HG03135 (cell line): Measurements from ENCODE around the gene NMRK2.
"Not testable (repeated sequence)": the region's sequence is repeated elsewhere in the genome, so short reads cannot be mapped to it uniquely, and the experiment has no call there.

Experiments
- ATAC-seq: cut with Tn5 transposase; IDR thresholded peaks from one replicate; pipeline ENCODE4 v1.9.1; 2021; ENCODE audit warnings: mild to moderate bottlenecking, moderate library complexity; ENCODE audit not compliant: unreplicated experiment

The NMRK2 gene

DNA sequence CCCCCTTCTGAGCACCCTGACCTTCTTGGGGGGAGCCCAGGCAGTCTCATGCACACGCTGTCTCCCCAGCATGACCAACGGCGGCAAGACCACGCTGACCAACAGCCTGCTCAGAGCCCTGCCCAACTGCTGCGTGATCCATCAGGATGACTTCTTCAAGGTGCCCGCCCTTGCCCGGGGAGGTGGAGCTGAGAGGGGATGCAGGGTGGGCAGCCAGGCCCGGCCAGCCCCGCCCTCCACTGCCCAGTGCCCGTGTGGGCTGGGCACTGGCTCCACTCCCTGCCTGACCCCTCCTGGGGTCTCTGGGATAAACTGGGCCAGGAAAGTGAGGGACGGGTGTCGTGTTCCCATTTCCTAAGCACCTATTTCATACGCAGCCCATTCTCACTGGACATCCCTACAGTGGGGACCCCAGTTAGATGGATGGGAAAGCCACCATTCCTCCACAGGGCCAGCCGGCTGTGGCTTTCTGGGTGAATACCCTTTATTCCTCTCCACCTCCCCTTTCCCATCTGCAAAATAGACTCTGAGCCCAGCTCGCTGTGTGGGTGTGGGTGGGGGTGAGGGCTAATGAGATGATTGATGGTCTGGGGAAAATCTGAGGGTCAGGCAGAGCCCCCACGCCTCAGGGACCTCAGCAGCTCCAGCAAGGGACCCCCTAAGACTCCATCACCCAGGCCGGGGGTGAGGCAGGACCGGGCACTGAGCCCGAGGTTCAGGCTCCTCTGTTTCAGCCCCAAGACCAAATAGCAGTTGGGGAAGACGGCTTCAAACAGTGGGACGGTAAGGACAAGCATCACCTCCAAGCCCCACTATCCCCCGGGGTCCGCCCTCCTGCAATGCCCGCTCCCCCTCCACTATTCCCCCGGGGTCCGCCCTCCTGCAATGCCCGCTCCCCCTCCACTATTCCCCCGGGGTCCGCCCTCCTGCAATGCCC lies 3.9 kb downstream of the NMRK2 start:
- ATAC-seq, result no peak

DNA sequence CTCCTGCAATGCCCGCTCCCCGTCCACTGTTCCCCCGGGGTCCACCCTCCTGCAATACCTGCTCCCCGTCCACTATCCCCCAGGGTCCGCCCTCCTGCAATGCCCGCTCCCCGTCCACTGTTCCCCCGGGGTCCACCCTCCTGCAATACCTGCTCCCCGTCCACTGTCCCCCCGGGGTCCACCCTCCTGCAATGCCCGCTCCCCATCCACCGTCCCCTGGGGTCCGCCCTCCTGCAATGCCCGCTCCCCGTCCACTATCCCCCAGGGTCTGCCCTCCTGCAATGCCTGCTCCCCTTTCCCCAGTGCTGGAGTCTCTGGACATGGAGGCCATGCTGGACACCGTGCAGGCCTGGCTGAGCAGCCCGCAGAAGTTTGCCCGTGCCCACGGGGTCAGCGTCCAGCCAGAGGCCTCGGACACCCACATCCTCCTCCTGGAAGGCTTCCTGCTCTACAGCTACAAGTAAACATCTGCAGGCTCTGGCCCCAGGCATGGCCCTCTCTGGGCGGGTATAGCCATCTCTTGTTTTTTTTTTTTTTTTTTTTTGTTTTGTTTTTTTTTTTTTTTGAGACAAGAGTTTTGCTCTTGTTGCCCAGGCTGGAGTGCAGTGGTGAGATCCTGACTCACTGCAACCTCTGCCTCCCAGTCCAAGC lies 5.6 kb downstream of the NMRK2 start:
- ATAC-seq, result not testable (repeated sequence)

DNA sequence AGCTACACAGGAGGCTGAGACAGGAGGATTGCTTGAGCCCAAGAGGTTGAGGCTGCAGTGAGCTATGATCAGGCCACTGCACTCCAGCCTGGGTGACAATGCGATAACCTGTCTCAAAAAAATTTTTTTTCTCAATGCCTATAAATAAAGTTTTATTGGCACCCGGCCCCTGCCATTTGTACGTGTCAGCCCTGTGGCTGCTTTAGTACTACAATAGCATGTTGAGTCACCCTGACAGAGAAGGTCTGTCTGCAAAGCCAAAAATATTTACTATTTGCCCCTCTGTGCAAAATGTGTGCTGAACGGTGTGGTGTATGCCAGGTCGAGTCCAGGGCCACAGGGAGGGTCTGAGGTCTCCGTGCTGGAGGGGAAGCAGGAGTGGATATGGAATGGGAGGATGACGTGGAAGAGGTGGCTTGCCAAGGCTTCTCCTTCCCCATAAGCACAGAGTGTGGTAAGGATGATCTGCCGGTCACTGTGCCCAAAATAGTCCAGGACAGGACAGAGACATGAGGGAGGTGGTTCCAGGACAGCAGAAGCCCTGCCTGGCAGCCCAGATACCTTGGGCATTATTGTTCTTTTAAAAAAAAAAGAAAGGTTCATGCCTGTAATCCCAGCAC lies 10.0 kb downstream of the NMRK2 start:
- ATAC-seq, result no peak

DNA sequence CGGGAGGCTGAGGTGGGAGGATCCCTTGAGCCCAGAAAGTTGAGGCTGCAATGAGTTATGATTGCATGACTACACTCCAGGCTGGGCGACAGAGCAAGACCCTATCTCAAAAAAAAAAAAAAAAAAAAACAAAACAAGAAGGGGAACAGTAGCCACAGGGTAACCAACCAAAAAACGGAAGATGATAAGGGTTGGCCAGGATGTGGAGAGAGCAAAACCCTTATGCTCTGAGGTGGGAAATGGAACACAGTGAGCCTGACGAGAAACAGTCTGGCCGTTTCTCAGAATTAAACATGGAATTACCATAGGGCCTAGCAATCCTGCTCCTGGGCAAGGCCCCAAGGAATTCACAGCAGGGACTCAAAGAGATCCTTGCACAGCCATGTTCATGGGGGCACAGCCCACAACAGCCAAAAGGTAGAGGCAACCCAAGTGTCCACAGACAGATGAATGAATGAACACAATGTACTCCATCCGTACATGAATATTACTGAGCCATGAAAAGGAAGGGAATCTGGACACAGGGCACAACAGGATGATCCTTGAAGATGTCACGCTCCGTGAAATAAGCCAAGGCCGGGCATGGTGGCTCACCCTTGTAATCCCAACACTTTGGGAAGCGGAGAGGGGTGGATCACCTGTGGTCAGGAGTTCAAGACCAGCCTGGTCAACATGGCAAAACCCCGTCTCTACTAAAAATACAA lies 11.3 kb downstream of the NMRK2 start:
- ATAC-seq, result no peak

DNA sequence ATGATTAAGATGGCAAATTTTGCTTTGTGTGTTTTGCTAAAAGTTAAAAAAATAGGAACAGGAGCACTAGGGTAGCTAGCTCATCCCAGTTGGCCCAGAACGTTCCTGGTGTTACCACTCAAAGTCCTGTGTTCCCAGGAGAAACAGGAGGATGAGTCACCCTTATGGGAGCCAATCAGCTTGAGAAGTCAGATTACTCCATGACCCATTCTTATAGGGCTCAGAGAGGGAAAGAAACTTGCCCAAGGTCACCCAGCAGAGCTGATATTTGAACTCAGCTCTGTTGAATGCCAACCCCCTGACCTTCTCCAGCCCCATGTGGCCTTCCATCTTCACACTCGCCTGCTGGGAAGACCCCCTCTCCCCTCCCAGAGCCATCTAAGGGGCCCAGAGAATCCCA lies 13.0 kb downstream of the NMRK2 start:
- ATAC-seq, result no peak

DNA sequence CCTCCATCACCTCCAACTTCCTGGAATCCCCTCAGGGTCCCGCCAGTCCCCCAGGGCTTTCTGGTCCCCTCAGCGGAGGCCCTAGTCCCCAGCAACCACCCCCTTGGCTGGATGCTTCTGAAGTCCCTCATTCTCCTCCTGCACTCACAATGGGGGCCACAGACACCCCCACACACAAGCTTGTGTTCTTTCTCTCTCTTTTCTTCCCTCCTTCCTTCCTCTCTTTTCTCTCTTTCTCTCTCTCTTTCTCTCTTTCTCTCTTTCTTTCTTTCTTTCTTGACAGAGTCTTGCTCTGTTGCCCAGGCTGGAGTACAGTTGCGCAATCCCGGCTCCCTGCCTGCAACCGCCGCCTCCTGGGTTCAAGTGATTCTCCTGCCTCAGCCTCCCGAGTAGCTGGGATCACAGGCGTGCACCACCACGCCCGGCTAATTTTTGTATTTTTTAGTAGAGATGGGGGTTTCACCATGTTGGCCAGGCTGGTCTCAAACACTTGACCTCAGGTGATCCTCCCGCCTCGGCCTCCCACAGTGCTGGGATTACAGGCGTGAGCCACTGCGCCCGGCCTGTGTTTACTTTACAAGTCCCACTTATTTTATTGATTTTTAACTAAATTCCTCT lies 14.6 kb downstream of the NMRK2 start:
- not testable (repeated sequence) for ATAC-seq

DNA sequence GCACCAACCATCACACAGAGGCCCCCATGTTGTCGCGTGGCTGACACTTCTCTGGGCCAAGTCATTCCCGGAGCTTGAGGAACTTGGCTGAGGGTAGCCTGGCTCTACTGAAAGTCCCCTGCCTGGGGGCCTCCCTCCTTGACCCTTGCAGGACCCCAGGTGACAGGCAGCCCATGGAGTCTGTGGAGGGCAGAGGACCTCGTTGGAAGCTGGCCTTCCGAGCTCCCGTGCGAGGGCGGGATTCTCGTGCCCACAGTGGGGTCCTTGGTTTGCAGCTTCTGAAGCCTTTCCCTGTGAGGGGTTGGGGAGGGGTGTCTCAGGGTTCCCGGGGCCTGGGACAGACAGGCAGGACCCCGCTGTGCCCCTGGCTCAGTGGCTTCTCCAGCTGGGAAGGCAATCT lies 16.4 kb downstream of the NMRK2 start:
- no peak for ATAC-seq

DNA sequence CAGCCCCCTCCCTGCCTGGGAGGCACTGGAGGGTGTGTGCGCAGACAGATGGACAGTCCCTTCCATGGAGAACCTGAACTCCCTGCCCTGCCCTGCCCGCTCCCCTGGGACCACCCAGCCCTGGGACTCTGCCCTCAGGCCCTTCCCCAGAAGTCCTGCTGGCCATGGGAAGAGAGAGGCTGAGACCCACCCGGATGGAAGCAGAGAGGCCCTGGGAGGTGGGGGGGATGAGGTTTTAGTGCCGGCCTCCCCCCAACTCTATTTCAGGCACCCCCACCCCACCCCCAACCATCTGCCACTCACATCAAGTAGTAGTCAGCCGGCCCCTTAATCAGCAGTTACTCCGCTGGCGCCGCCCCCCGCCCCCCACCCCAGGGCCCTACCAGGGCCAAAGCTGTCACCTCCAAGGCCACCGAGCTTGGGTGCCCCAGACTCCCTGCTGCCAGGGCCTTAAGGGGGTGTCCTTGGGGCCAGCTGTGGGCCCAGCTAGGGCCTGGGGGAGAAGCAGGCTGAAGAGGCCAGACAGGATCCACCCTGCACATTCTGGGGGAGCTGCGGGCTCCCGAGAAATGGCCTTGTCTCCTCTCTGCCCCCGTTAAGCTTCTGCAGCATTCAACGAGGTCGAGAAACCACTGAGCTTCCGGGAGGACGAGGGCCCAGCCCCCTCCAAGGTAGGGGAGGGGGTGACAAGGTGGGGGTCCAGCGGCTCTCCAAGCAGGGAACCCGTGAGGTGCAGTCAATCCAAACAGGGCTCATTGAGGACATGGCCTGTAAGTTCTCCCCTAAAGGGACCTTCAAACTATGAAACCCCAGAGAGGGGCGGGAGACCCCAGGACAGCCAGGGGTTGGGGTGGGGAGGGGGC lies 17.4 kb downstream of the NMRK2 start:
- ATAC-seq, result no peak

DNA sequence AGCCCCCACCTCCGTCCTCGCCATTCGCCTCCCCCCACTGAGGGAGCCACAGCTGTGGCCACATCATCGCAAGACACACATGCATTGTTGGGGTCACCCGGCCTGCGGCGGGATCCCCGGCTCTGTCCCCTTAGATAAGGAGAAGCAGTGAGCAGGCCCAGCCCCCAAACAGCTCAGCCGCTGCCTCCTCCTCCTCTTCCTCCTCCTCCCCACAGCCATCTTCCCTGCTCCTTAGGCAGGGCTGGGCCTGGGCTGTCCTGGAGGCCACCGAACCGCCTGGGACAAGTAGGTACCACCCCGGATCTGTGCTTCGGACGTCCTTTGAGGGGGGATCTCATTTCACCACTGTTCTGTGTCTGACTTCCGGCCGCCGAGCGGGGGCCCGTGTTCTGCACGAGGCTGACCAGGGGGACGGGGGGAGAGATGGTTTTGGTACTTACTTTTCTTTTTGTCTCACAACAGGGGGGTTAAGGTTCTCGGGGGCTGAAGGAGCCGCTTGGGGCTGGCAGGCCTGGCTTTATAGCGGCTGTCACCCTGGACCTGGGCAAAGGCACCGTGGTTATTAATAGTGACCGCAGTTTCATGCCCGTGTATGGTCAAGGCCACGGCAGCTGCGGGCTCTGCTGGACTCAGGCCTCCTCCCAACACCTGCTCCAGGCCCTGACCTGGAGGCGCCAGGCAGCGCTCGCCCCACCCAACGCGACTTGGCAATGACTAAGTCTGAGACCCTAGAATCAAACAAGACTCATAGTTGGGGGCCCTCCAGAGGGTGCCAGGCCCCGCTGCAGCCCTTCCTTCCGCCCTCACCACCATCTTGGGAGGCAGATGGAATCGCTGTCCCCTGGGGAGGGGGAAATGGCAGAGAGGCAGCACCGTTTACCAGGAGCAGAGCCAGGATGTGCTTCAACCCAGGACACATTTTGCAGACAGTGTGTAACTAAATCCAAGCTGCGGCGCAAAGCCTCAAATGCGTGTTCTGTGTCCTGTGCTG lies 18.3 kb downstream of the NMRK2 start:
- no peak for ATAC-seq

DNA sequence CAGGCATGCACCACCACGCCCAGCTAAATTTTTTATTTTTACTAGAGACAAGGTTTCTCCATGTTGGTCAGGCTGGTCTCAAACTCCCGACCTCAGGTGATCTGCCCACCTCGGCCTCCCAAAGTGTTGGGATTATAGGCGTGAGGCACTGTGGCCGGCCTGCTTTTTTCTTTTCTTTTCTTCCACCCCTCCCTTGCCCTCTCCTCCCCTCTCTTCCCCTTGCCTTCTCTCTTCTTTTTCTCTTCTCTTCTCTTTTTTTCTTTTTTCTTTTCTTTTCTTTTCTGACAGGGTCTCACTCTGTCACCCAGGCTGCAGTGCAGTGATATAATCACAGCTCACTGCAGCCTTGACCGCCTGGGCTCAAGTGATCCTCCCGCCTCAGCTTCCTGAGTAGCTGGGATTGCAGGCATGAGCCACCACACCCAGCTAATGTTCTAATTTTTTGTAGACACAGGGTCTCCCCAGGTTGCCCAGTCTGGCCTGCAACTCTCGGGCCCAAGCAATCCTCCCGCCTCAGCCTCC lies 19.9 kb downstream of the NMRK2 start:
- ATAC-seq, result not testable (repeated sequence)

DNA sequence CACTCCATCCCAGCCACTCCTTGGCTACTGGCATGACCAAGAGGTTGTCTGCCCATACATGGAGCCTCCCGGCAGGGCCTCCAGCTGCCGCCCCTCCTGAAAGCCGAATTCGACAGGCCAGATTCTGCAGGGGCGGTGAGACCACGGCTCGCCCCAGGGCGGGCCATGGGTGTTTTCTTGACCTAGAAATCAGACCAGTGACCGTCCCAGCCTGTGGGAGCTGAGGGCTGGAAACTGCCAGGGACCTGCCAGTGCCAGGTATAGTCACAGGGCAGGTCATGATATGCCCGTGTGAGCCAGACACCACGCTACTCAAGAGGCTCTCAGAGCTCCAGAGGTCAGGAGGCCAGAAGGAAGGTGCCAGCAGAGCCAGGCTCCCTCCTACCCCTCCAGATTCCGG lies 21.2 kb downstream of the NMRK2 start:
- ATAC-seq, result no peak

DNA sequence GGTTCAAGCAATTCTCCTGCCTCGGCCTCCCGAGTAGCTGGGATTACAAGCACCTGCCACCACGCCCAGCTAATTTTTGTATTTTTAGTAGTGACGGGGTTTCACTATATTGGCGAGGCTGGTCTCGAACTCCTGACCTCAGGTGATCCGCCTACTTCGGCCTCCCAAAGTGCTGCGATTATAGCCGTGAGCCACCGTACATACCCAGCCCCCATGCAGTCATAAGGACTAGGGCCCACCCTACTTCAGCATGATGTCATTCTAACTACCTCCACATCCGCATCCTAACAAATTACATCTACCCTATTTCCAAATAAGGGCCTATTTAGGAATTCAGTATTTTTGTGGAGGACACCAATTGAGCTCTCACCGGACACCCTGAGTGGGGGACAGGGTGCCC lies 22.4 kb downstream of the NMRK2 start:
- not testable (repeated sequence) for ATAC-seq

DNA sequence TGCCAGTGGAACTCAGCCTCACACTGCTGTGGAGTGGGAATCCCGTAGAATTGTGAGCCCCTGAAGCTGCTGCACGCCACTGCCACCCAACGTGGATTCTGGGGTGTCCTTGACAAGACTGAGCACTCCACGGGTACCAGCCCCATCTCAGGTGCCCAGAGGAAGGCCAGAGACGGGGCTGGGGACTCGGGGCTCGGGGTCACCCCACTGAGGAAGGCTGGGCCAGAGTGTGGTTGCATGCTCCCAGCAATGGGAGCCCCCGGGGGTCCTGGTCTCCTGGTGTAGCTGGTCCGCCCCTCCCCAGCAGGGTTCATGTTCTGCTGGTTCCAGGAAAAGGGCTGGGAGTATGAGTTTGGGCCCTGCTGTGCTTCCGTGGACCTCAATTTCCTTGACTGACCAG lies 22.8 kb downstream of the NMRK2 start:
- no peak for ATAC-seq

DNA sequence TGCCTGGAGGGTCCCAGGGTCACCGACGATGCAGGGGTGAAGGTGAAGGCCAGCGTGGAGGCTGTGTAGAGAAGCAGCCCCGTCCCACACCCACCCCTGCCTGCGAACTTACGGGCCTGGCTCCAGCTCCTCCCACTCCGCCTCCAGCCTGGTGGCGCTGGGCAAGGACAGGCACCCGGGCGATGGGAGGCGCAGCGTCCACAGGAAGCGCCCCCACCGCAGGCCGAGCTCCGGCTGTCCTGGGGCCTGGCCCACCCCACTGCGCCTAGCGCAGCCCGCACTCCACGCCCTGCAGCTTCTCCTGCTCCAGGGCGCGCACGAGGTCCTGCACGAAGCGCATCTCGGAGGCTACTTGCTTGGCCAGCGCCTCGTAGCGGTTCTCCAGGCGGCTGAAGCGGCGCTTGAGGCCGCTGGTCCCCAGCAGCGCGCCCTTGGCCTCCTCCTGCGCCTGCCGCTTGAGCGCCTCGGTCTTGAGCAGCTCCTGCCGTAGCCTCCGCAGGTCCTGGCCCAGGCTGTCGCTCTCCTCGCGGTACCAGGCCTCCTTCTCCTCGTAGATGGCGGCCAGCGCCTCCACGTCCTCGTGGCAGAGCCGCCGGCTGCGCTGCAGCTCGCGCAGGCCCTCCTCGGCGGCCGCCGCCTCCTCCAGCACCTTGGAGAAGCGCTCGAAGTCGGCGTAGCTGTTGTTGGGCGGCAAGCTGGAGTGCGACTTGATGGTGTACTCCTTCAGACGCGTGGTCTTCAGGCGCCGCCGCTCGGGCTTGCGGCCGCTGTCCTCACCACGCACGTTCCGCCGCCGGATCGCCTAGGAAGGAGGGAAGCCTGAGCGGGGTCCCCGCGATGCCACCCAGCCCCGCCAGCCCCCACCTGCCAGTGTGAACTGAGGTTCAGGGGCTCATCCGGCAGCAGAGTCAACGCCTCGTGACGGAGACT lies 26.2 kb downstream of the NMRK2 start:
- ATAC-seq, result no peak

DNA sequence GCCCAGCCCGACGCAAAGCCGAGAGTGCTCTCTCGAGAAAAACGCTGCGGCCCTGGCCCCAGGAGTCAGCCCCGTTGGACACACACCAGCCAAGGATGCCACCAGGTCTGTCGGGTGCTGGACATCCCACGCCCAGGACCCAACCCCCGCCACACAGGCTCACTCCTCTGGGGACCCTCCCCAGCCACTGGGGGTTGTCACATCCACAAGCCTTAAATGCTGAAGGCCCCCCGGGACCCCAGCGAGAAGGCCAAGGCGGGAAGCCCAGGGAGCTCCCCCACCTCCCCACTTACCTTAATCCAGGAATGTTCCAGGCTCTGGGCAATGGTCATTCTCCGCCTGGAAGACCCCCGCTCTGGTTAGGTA lies 26.9 kb downstream of the NMRK2 start:
- no peak for ATAC-seq

DNA sequence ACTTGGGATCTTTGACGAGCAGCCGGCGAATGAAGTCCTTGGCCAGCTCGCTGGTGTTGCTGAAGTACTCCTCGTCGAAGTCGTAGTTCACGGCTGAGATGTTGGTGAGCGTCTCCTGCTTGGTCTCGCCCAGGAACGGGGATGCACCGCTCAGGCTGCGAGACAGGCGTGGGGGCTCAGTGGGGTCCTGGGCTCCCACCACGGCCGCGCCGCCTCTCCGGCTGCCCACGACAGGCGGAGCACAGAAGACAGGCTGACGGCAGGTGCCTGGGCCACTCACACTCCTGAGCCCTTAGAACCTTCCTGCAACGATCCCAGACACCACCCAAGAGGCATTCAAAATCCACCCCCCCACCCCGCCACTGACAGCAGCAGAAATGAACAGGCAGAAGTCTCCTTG lies 28.1 kb downstream of the NMRK2 start:
- no peak for ATAC-seq

DNA sequence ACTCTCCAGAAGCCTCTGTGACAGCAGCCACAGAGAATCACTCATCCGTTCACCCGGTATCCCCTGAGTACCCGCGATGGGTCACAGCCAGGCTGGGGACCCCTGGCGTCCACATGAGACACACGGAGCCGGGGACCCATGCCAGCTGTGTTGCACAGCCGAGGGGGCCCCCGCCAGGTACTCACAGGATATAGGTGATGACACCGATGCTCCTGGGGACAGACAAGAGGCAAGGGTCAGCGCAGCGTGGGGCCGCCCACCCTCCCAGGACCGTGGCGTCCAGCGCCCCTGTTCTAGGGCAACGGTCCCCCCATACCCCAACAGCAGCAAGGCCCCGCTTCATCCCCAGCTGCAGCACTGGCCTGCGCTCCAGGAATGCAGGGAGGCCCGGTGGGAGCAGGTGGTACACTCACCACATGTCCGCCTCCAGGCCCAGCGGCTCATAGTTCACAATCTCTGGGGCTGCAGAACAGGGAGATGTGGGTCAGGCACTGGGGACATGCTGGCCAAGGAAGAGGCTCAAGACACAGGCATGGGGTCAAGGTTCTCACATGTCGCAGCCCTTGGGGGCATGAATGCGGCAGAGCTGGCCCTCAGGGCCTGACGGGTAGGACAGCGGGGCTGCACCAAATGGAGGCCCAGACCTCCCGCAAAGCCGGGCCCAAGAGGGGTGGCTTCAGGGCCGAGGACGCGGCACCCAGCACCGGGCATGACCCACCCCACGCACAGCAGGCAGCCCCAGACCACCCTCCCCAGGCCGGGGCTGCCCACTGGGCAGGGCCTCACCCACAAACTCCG lies 30.8 kb downstream of the NMRK2 start:
- no peak for ATAC-seq
